HK-2 (cell line): ENCODE results near the gene SMIM35.
"Not testable (repeated sequence)": the region's sequence is repeated elsewhere in the genome, so short reads cannot be mapped to it uniquely, and the experiment has no call there.

Experiments
- DNase-seq: peaks from one replicate; pipeline ENCODE4 v3.0.0-alpha.2; 2018; ENCODE audit not compliant: unreplicated experiment

Gene SMIM35

GRCh38 chr11:118080296-118080695 lies 6.5 kb downstream of the SMIM35 start:
- DNase-seq, result no peak

GRCh38 chr11:118079491-118079890 lies 7.3 kb downstream of the SMIM35 start:
- no peak for DNase-seq

- no peak for DNase-seq
Observed at GRCh38 chr11:118078911-118079411, 7.8 kb downstream of the SMIM35 start.

GRCh38 chr11:118076754-118077281 lies 9.9 kb downstream of the SMIM35 start, which contains the start of gene TMPRSS4:
TMPRSS4 (plus strand) TSS chr11:118077078; CDS start chr11:118077303, 225 bp downstream.
- DNase-seq, result no peak

GRCh38 chr11:118074785-118075184 lies 12.0 kb downstream of the SMIM35 start:
- no peak for DNase-seq

- DNase-seq, result no peak
Observed at GRCh38 chr11:118074091-118074685, 12.6 kb downstream of the SMIM35 start.

GRCh38 chr11:118073554-118073953 lies 13.2 kb downstream of the SMIM35 start:
- DNase-seq, result no peak

- DNase-seq, result no peak
Observed at GRCh38 chr11:118071416-118072030, 15.2 kb downstream of the SMIM35 start.

- DNase-seq, result no peak
Observed at GRCh38 chr11:118068945-118069612, 17.7 kb downstream of the SMIM35 start.

GRCh38 chr11:118068206-118068944 lies 18.4 kb downstream of the SMIM35 start:
- DNase-seq, result no peak

- DNase-seq, result no peak
Observed at GRCh38 chr11:118067006-118067405, 19.8 kb downstream of the SMIM35 start.

GRCh38 chr11:118065384-118065783 lies 21.4 kb downstream of the SMIM35 start:
- no peak for DNase-seq

- DNase-seq, result no peak
Observed at GRCh38 chr11:118064956-118065355, 21.8 kb downstream of the SMIM35 start.

GRCh38 chr11:118062631-118063030 lies 24.1 kb downstream of the SMIM35 start:
- DNase-seq, result not testable (repeated sequence)

GRCh38 chr11:118062181-118062580 lies 24.6 kb downstream of the SMIM35 start:
- not testable (repeated sequence) for DNase-seq

GRCh38 chr11:118061586-118062125 lies 25.1 kb downstream of the SMIM35 start:
- no peak for DNase-seq

GRCh38 chr11:118060869-118061268 lies 25.9 kb downstream of the SMIM35 start:
- DNase-seq, result no peak

GRCh38 chr11:118060081-118060661 lies 26.6 kb downstream of the SMIM35 start:
- no peak for DNase-seq

GRCh38 chr11:118059246-118059940 lies 27.4 kb downstream of the SMIM35 start:
- DNase-seq, result no peak
